Kidney (tissue), 14 donors: ENCODE results near the gene TSPAN32. TPM values are rescaled to one million over a fixed set of nuclear protein-coding genes. Genes with fewer than 3 reads are reported as not detected.
"Not testable (repeated sequence)": the region's sequence is repeated elsewhere in the genome, so short reads cannot be mapped to it uniquely, and the experiment has no call there.

Source experiments
- DNase-seq, 5 donors: peaks; one replicate each; pipeline ENCODE4 v3.0.0-alpha.2; 2013 to 2020
- FAIRE-seq: peaks from 2 replicates; lab custom pipeline; 2012; peaks lifted over from hg19 to GRCh38; lab: Jason Lieb, UNC
- H3K27ac ChIP-seq, 2 donors: one replicate each; pipeline ENCODE4 v1.7.0; 2013; ENCODE audit warnings: low read depth in 2 of 2, low read length in 2 of 2, inconsistent platforms in 1 of 2
- H3K27me3 ChIP-seq: one replicate; pipeline ENCODE4 v1.7.1; 2013; ENCODE audit warnings: low read length, inconsistent platforms; ENCODE audit not compliant: control insufficient read depth, insufficient read depth
- H3K36me3 ChIP-seq, 3 donors: one replicate each; pipeline versions ENCODE4 v1.7.0 to v1.7.1; 2013; ENCODE audit warnings: low read length in 3 of 3, control low read depth in 1 of 3, inconsistent platforms in 1 of 3; ENCODE audit not compliant: insufficient read depth in 3 of 3, control insufficient read depth in 2 of 3
- H3K4me1 ChIP-seq, 3 donors: one replicate each; pipeline versions ENCODE4 v1.7.0 to v1.7.1; 2013; ENCODE audit warnings: low read length in 3 of 3, inconsistent platforms in 1 of 3, low read depth in 1 of 3; ENCODE audit not compliant: control insufficient read depth in 2 of 3, insufficient read depth in 2 of 3
- H3K4me3 ChIP-seq, 3 donors: one replicate each; pipeline versions ENCODE4 v1.7.0 to v1.8.1; 2013; ENCODE audit warnings: low read length in 3 of 3, control low read depth in 1 of 3, inconsistent platforms in 1 of 3
- H3K9ac ChIP-seq, 3 donors: one replicate each; pipeline versions ENCODE4 v1.7.0 to v1.7.1; 2013; ENCODE audit warnings: low read length in 3 of 3, control low read depth in 1 of 3, inconsistent platforms in 1 of 3
- H3K9me3 ChIP-seq, 3 donors: one replicate each; pipeline versions ENCODE4 v1.7.0 to v1.7.1; 2013; ENCODE audit warnings: low read length in 3 of 3, control low read depth in 1 of 3, inconsistent platforms in 1 of 3; ENCODE audit not compliant: control insufficient read depth in 2 of 3, insufficient read depth in 1 of 3
- intact Hi-C: fragments of 100-400 bp; cut with DNase I; formaldehyde crosslinking; loops from one replicate; pipeline ENCODE4 v1.11.1; 2022
- polyA plus RNA-seq: library from polyadenylated mRNA; stranded (reverse); fragments of 350-450 nt; fragmentation: Illumina TruSeq; extraction: RNeasy Lipid Tissue Mini Kit (QIAGEN cat#74804); gene quantifications from one replicate; pipeline ENCODE4 v1.2.3, GENCODE V29; 2014; ENCODE audit warnings: low read depth, low replicate concordance; ENCODE audit not compliant: insufficient read depth
- total RNA-seq: library from RNA; stranded (reverse); fragmentation: NEBNext Ultra II Directional; extraction: Animal tissue kit (Norgen Biotek cat#: 25700); gene quantifications from one replicate; pipeline ENCODE4 v1.2.1, GENCODE V29; 2021
- TF ChIP-seq, protein P1 (sequence below): IDR thresholded peaks from 3 replicates; pipeline ENCODE4 v1.5.1; 2012; ENCODE audit warnings: mild to moderate bottlenecking, moderate library complexity, borderline replicate concordance; ENCODE audit not compliant: insufficient read depth; ENCODE audit errors: extremely low read depth
- donor health status: control.
- donor health status: control.
- donor health status: control.
- donor health status: control.
- donor health status: control.
- donor health status: DM: yes; HTN: yes; CAD: no.
- donor health status: Normal renal cell carcinoma (clear cell type).

The TSPAN32 gene
- total and polyA plus RNA-seq, 2 donors from 2014 or later = 0.75 to 6.1 TPM

DNA sequence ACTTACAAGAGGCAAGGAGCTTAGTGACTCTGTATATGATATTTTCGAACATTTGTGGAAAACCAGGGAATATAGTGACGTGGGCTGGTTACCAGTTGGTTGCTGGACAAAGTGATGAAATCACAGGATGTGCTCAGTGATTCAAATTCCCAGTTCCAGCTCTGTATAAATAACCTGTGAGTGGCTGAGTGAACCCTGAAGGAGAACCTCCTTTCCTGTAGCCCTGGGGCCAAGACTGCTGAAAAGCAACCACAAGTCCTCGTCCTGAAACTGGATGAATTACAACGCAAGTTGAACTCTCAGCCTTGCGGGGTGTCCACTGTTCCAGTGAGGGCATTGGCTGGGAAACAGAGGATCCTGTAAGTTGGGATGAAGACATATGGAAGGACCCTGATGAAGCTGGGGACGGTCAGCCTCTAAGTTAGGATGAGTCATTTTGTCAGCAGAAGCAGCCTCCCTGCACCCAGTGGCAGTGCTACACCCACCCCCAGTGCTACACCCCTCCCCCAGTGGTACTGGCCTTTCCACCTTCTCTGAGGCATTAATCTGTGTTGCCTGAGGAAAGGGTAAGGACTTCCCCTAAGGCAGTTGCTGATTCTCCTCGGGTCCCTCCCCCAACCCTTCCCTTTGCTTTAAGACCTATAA is 53.3 kb downstream of the TSPAN32 start:
- Histone ChIP-seq H3K4me3 (no peak overlapping the region), H3K9ac (no peak overlapping the region), H3K27ac (no peak overlapping the region), H3K27me3 (no peaks in the 10 kb centered on the region), H3K36me3 (no peaks in the 10 kb centered on the region), H3K4me1 (no peaks in the 10 kb centered on the region), H3K9me3 (no peaks in the 10 kb centered on the region)
- intact Hi-C loops = no loop called here
- no peak for DNase-seq
- TF ChIP-seq, protein P1, sequence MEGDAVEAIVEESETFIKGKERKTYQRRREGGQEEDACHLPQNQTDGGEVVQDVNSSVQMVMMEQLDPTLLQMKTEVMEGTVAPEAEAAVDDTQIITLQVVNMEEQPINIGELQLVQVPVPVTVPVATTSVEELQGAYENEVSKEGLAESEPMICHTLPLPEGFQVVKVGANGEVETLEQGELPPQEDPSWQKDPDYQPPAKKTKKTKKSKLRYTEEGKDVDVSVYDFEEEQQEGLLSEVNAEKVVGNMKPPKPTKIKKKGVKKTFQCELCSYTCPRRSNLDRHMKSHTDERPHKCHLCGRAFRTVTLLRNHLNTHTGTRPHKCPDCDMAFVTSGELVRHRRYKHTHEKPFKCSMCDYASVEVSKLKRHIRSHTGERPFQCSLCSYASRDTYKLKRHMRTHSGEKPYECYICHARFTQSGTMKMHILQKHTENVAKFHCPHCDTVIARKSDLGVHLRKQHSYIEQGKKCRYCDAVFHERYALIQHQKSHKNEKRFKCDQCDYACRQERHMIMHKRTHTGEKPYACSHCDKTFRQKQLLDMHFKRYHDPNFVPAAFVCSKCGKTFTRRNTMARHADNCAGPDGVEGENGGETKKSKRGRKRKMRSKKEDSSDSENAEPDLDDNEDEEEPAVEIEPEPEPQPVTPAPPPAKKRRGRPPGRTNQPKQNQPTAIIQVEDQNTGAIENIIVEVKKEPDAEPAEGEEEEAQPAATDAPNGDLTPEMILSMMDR = no peak
- no peak for FAIRE-seq

DNA sequence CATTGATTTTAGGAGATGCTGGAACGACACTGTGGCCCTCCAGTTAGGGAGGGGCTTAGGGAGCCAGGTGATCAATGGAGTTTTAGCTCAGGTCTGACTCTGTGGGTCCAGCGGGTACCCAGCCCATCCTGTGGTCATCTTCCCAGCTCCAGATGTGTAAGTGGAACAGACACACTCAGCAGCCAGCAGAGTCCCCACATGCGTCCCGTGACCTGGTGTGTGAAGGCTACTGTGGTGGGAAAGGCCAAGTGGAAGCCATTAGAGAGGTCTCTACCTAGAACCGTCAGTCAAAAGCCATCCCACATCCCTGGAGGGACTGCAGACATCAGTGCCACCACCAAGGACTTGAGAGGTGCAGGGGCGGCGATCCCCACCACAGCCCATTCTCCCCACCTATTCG is 55.4 kb downstream of the TSPAN32 start:
- H3K4me3 ChIP-seq = no peak overlapping the region
- no peak for DNase-seq
- no peak overlapping the region for H3K27ac ChIP-seq
- TF ChIP-seq, protein P1 = no peak
- intact Hi-C loops = no loop called here
- FAIRE-seq = no peak
- H3K9me3 ChIP-seq = no peaks in the 10 kb centered on the region
- no peak overlapping the region for H3K9ac ChIP-seq
- no peaks in the 10 kb centered on the region for H3K4me1 ChIP-seq
- no peaks in the 10 kb centered on the region for H3K36me3 ChIP-seq
- H3K27me3 ChIP-seq = no peaks in the 10 kb centered on the region

DNA sequence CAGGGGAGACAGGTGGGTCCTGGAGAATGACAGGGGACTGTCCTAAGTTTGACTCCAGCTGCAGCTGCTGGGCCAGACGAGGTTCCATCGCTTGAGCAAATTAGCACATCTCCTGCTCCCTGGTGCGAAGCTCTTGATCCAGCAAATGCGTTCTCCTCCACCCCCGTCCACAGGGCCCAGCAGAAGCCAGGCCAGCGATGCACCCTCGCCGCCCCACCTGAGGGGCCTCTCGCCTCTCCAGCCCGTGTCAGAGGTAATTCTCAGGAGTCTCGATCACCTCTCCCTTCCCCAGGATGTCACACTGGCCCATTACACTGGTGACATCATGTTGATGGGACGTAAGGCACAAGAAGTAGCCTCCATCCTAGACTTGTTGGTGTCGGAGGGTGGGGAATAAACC is 55.8 kb downstream of the TSPAN32 start:
- FAIRE-seq, H3K4me1 ChIP-seq, intact Hi-C loops, H3K9me3 ChIP-seq, H3K4me3 ChIP-seq, H3K9ac ChIP-seq, H3K27me3 ChIP-seq, DNase-seq, H3K36me3 ChIP-seq, H3K27ac ChIP-seq: not testable (repeated sequence)

DNA sequence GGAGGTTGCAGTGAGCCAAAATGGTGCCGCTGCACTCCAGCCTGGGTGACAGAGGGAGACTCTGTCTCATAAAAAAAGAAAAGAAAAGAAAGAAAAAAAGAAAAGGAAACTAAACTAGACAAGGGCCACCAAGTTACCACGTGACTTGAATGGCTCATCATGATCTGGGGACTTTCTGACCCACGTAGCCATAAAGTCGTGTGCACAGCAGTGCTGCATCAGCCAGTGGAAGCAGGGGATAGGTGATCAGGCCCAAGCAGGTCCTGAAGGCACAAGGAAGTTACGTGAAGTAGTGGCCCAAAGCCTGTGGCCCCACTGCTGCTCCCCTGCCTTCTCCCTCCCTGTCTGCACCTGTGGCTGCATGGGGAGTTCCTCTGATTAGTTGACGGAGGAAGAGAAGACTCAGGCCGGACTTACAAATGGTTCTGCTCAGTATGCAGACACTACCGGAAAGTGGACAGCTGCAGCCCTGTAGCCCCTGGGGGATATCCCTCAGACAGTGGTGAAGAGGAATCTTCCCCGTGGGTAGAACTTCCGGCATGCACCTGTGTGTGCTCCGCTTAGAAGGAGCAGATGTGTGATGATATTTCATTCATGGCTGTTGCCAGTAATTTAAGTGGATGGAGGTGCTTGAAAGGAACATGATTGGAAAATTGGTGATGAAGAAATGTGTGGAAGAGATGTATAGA is 57.1 kb downstream of the TSPAN32 start:
- DNase-seq = no peak
- FAIRE-seq = no peak
- Histone ChIP-seq H3K4me3 (no peak overlapping the region), H3K9ac (no peak overlapping the region), H3K36me3 (no peaks in the 10 kb centered on the region), H3K4me1 (no peaks in the 10 kb centered on the region), H3K27me3 (no peaks in the 10 kb centered on the region), H3K27ac (no peak overlapping the region), H3K9me3 (no peaks in the 10 kb centered on the region)
- intact Hi-C loops = no loop called here
- TF ChIP-seq, protein P1 = no peak
